IMR-90 (cell line): ENCODE measurements around the gene BASP1. TPM values are rescaled to one million over a fixed set of nuclear protein-coding genes. Genes with fewer than 3 reads are reported as not detected.

Source experiments
- ATAC-seq: fragments of 200-7000 bp; cut with Tn5 transposase; 2 replicates; pipeline ENCODE4 v1.9.1; 2020; ENCODE audit warnings: low read depth, mild to moderate bottlenecking, moderate library complexity
- BruUV-seq: library from RNA; stranded (reverse); fragments of 400-500 nt; replicated peaks from 2 replicates; lab custom pipeline; 2021; lab: Mats Ljungman, UMichigan
- CTCF ChIA-PET: fragments of 300-600 bp; formaldehyde crosslinking; extraction: SDS; loops from one replicate; lab custom pipeline; 2021; ENCODE audit warnings: antibody characterized with exemption; lab: Yijun Ruan, JAX
- POLR2A ChIA-PET: fragments of 300-600 bp; sonication (Branson Sonifier 250); formaldehyde crosslinking; loops from one replicate; lab custom pipeline; 2022; ENCODE audit warnings: antibody characterized with exemption; ENCODE audit not compliant: unreplicated experiment; lab: Charles Lee
- DNase-seq: peaks from one replicate; pipeline ENCODE4 v3.0.0; 2013
- H2AFZ ChIP-seq: replicated peaks from 2 replicates; pipeline ENCODE3; 2013; ENCODE audit warnings: low read length, mild to moderate bottlenecking; ENCODE audit not compliant: poor library complexity
- H2AK5ac ChIP-seq: 2 replicates; pipeline ENCODE4 v1.6.1; 2013; ENCODE audit warnings: low read depth, low read length, inconsistent platforms
- H2AK9ac ChIP-seq: replicated peaks from 2 replicates; pipeline ENCODE3; 2013; ENCODE audit warnings: mild to moderate bottlenecking, low read depth, low read length, moderate library complexity; ENCODE audit not compliant: poor library complexity
- H2BK120ac ChIP-seq: 2 replicates; pipeline ENCODE4 v1.6.1; 2013; ENCODE audit warnings: low read depth, low read length, inconsistent platforms
- H2BK15ac ChIP-seq: 3 replicates; pipeline ENCODE4 v1.6.1; 2013; ENCODE audit warnings: low read depth, low read length, inconsistent platforms
- H2BK20ac ChIP-seq: 2 replicates; pipeline ENCODE4 v1.6.1; 2013; ENCODE audit warnings: low read depth, mild to moderate bottlenecking, inconsistent platforms, low read length, moderate library complexity
- H2BK5ac ChIP-seq: 2 replicates; pipeline ENCODE4 v1.6.1; 2013; ENCODE audit warnings: mild to moderate bottlenecking, low read depth, low read length, inconsistent platforms; ENCODE audit not compliant: poor library complexity, severe bottlenecking
- H3K14ac ChIP-seq: replicated peaks from 2 replicates; pipeline ENCODE4 v1.6.1; 2013; ENCODE audit warnings: low read depth, low read length, inconsistent platforms
- H3K18ac ChIP-seq: 2 replicates; pipeline ENCODE4 v1.6.1; 2013; ENCODE audit warnings: low read depth, low read length, control low read depth
- H3K23ac ChIP-seq: 2 replicates; pipeline ENCODE4 v1.6.1; 2013; ENCODE audit warnings: low read depth, low read length, inconsistent platforms
- H3K27ac ChIP-seq: 2 replicates; pipeline ENCODE4 v1.5.1; 2013; ENCODE audit warnings: mild to moderate bottlenecking, control low read depth, low read length; ENCODE audit not compliant: insufficient read depth
- H3K27me3 ChIP-seq: 2 replicates; pipeline ENCODE4 v1.6.1; 2013; ENCODE audit warnings: low read length; ENCODE audit not compliant: control insufficient read depth, insufficient read depth
- H3K36me3 ChIP-seq: 2 replicates; pipeline ENCODE4 v1.6.1; 2013; ENCODE audit warnings: low read length, mixed read lengths; ENCODE audit not compliant: control insufficient read depth, insufficient read depth
- H3K4ac ChIP-seq: 2 replicates; pipeline ENCODE4 v1.6.1; 2013; ENCODE audit warnings: low read depth, low read length, inconsistent platforms
- H3K4me1 ChIP-seq: 2 replicates; pipeline ENCODE4 v1.6.1; 2013; ENCODE audit warnings: low read length, mixed read lengths; ENCODE audit not compliant: control insufficient read depth, insufficient read depth
- H3K4me2 ChIP-seq: 2 replicates; pipeline ENCODE4 v1.6.1; 2013; ENCODE audit warnings: low read depth, mild to moderate bottlenecking, control low read depth, low read length, moderate library complexity
- H3K4me3 ChIP-seq: 2 replicates; pipeline ENCODE4 v1.5.1; 2013; ENCODE audit warnings: low read depth, mild to moderate bottlenecking, control low read depth, low read length, moderate library complexity; ENCODE audit not compliant: insufficient read depth
- H3K56ac ChIP-seq: 2 replicates; pipeline ENCODE4 v1.6.1; 2013; ENCODE audit warnings: low read length, inconsistent platforms; ENCODE audit not compliant: insufficient read depth; ENCODE audit errors: extremely low read depth
- H3K79me1 ChIP-seq, 2 experiments: 2 replicates each; pipeline ENCODE4 v1.6.1; 2013; ENCODE audit warnings: low read length in 2 of 2, inconsistent platforms in 1 of 2, low read depth in 1 of 2
- H3K9ac ChIP-seq: 2 replicates; pipeline ENCODE4 v1.6.1; 2013; ENCODE audit warnings: low read depth, low read length, control low read depth
- H3K9me1 ChIP-seq: 2 replicates; pipeline ENCODE4 v1.6.1; 2013; ENCODE audit warnings: low read length, inconsistent platforms; ENCODE audit not compliant: insufficient read depth
- H3K9me3 ChIP-seq: 2 replicates; pipeline ENCODE4 v1.6.1; 2013; ENCODE audit warnings: low read length; ENCODE audit not compliant: control insufficient read depth, insufficient read depth
- H4K20me1 ChIP-seq: 2 replicates; pipeline ENCODE4 v1.6.1; 2013; ENCODE audit warnings: low read length, inconsistent platforms; ENCODE audit not compliant: insufficient read depth
- H4K5ac ChIP-seq: 2 replicates; pipeline ENCODE4 v1.6.1; 2013; ENCODE audit warnings: mild to moderate bottlenecking, low read depth, low read length, control low read depth
- H4K8ac ChIP-seq, 2 experiments: 2 replicates each; pipeline ENCODE4 v1.6.1; 2013; ENCODE audit warnings: low read depth in 2 of 2, low read length in 2 of 2, control low read depth in 1 of 2, inconsistent platforms in 1 of 2
- H4K91ac ChIP-seq: 2 replicates; pipeline ENCODE4 v1.6.1; 2013; ENCODE audit warnings: low read depth, low read length, inconsistent platforms; ENCODE audit not compliant: insufficient read depth
- BHLHE40 ChIP-seq: fragments of 150-350 bp; IDR thresholded peaks from 2 replicates; pipeline ENCODE4 v1.6.1; 2016; ENCODE audit warnings: mild to moderate bottlenecking, low read depth, low read length
- CTCF ChIP-seq: conservative IDR thresholded peaks from 2 replicates; pipeline ENCODE4 v1.5.1; 2012; ENCODE audit warnings: mild to moderate bottlenecking, low read depth, low read length, improper control_type of control experiment
- FOS ChIP-seq: fragments of 150-350 bp; IDR thresholded peaks from 2 replicates; pipeline ENCODE4 v1.6.1; 2016; ENCODE audit warnings: low read depth, low read length
- RCOR1 ChIP-seq: IDR thresholded peaks from 2 replicates; pipeline ENCODE4 v1.6.1; 2012; ENCODE audit warnings: mild to moderate bottlenecking, low read length, improper control_type of control experiment; ENCODE audit not compliant: insufficient replicate concordance
- RFX5 ChIP-seq: IDR thresholded peaks from 2 replicates; pipeline ENCODE4 v1.8.0; 2012; ENCODE audit warnings: low read depth, mild to moderate bottlenecking, low read length, moderate library complexity
- WGBS, 2 experiments: methylation state at CpG; one replicate each; pipeline versions ENCODE4 v1.1.5 to v1.1.7; 2013; ENCODE audit warnings: missing lambda C conversion rate in 2 of 2; ENCODE audit not compliant: insufficient read length in 1 of 2; ENCODE audit errors: extremely low coverage in 2 of 2; 5-methylcytosine and 5-hydroxymethylcytosine counted together
- dilution Hi-C: fragments of 300-500 bp; cut with HindIII; formaldehyde crosslinking; loops from one replicate; pipeline ENCODE4 v1.14.3; 2018; ENCODE audit warnings: low sequenced_read_pairs; ENCODE audit not compliant: unreplicated experiment
- in situ Hi-C: fragments of 300-500 bp; cut with MboI; formaldehyde crosslinking; loops from 3 replicates; pipeline ENCODE4 v1.14.3; 2019; ENCODE audit warnings: low sequenced_read_pairs, inconsistent platforms, mixed read lengths
- intact Hi-C: fragments of 100-400 bp; cut with micrococcal nuclease; formaldehyde crosslinking; loops from 2 replicates; pipeline ENCODE4 v1.10.0; 2022
- polyA plus RNA-seq, 3 experiments: library from polyadenylated mRNA; depleted of rRNA; stranded (reverse); fragments of >200 nt; gene quantifications; 2 replicates each; pipeline ENCODE4 v1.2.3, GENCODE V29; 2012; ENCODE audit warnings: low replicate concordance in 1 of 3
- total RNA-seq: library from RNA; depleted of rRNA; stranded (reverse); fragments of >200 nt; gene quantifications from 2 replicates; pipeline ENCODE4 v1.2.3, GENCODE V29; 2012

The BASP1 gene
- total and polyA plus RNA-seq, 2 of the 4 experiments (the other 2 are of a cell fraction), result 39.6 to 103 TPM

DNA sequence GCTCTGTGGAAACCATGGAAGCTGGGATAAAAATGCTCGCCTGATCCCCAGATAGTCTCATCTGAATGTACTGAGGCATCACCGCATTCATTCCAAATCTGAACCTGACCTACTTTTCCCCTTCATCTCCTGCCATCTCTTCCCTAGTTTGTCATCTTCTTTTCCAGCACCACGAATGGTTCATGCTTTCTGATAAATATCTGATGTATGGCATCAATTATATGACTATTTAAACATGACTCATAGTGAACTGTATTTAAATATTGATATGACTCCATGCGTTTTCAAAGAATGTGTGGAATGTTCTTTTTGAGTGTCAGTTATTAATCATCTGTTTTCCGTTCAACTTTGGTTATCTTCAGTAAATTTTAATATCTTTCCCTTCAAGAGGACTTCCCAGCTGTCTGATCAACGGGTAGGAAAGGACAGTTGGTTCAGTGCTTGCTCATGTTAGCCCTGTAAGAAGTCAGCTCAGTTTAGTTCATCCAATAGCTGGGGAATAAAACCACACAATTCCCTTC is 21.1 kb downstream of the BASP1 start:
- H3K9me1 ChIP-seq, result peaks cover 15% of the 10 kb centered on the region
- no peak overlapping the region for H2AK9ac ChIP-seq
- intact Hi-C loops (loop anchor here (1.0 kb wide), 1 partner anchor 11 kb away; no protein-coding TSS in a partner anchor), in situ Hi-C loops (no loop called here), dilution Hi-C loops (no loop called here)
- H3K27me3 ChIP-seq, result no peaks in the 10 kb centered on the region
- H4K91ac ChIP-seq, result peak overlapping the region; percentile 68
- no peak overlapping the region for H3K4me3 ChIP-seq
- H2BK20ac ChIP-seq, result peak overlapping the region; percentile 62
- H2BK5ac ChIP-seq, result peak overlapping the region; percentile 87
- H3K23ac ChIP-seq, result peak overlapping the region; percentile 63
- peak overlapping the region; percentile 3; the same call in 1 of the 3 replicates for H2BK15ac ChIP-seq
- ChIA-PET POLR2A (no interaction called here), CTCF (interaction anchor here (0.6 kb wide), 1 partner anchor 69 kb away, joined by 3 read pairs; no protein-coding TSS in a partner anchor)
- peaks cover 24% of the 10 kb centered on the region for H3K4me1 ChIP-seq
- peak overlapping the region; percentile 30; the same call in 1 of the 2 replicates for H4K5ac ChIP-seq
- H4K20me1 ChIP-seq, result peaks cover 74% of the 10 kb centered on the region
- peak overlapping the region; percentile 73 for H3K4me2 ChIP-seq
- TF ChIP-seq RCOR1 (peak; percentile 7), BHLHE40 (peak; percentile 16; the same call in 1 of the 2 replicates), CTCF (no peak), RFX5 (no peak), FOS (peak; percentile 66)
- no CpG with 5 or more reads among the region's 6 CpGs for WGBS, 2 experiments
- peak overlapping the region; percentile 27; the same call in 1 of the 2 replicates for H3K56ac ChIP-seq
- ATAC-seq, result peak; percentile 44
- H3K79me1 ChIP-seq, result peaks cover 5 to 69% of the 10 kb centered on the region in 2 experiments; a peak in 3 of 4 replicates
- DNase-seq, result peak; percentile 82
- H2AK5ac ChIP-seq, result 0 out of 2 replicates have a peak overlapping the region, but pooled peaks have one; percentile 13
- H4K8ac ChIP-seq, result peak overlapping the region in 1 of 2 experiments; percentile 64; a peak in 2 of 4 replicates
- peak overlapping the region; percentile 44 for H3K27ac ChIP-seq
- no peak overlapping the region; the same call in 1 of the 2 replicates for H3K9ac ChIP-seq
- H3K18ac ChIP-seq, result peak overlapping the region; percentile 90; the same call in 1 of the 2 replicates
- H3K14ac ChIP-seq, result peak overlapping the region; percentile 64
- no peaks in the 10 kb centered on the region for H3K9me3 ChIP-seq
- BruUV-seq, result no TSS peak
- peaks cover 7% of the 10 kb centered on the region; the same call in 1 of the 2 replicates for H3K36me3 ChIP-seq
- H2BK120ac ChIP-seq, result peak overlapping the region; percentile 76
- H3K4ac ChIP-seq, result peak overlapping the region; percentile 81
- H2AFZ ChIP-seq, result no peak overlapping the region
